C4-2B (cell line): ENCODE data around the gene FYCO1.

Experiments
- CTCF ChIP-seq: fragments of 450-650 bp; conservative IDR thresholded peaks from 2 replicates; pipeline ENCODE4 v1.5.1; 2017; ENCODE audit warnings: mild to moderate bottlenecking
- ZFX ChIP-seq: fragments of 450-650 bp; IDR thresholded peaks from 2 replicates; pipeline ENCODE4 v1.6.1; 2017

- TF ChIP-seq CTCF (no peak), ZFX (no peak)
Observed at GRCh38 chr3:45949432-45949831, 46.2 kb downstream of the FYCO1 start.
